HTR-8/SVneo (cell line): ENCODE results near the gene HCRTR1.

Experiments used
- DNase-seq: peaks from one replicate; pipeline ENCODE4 v3.0.0; 2011; ENCODE audit warnings: low spot score, mixed read lengths; ENCODE audit not compliant: insufficient read length
- FAIRE-seq: peaks from 2 replicates; lab custom pipeline; 2011; peaks lifted over from hg19 to GRCh38; lab: Jason Lieb, UNC

The HCRTR1 gene

DNA sequence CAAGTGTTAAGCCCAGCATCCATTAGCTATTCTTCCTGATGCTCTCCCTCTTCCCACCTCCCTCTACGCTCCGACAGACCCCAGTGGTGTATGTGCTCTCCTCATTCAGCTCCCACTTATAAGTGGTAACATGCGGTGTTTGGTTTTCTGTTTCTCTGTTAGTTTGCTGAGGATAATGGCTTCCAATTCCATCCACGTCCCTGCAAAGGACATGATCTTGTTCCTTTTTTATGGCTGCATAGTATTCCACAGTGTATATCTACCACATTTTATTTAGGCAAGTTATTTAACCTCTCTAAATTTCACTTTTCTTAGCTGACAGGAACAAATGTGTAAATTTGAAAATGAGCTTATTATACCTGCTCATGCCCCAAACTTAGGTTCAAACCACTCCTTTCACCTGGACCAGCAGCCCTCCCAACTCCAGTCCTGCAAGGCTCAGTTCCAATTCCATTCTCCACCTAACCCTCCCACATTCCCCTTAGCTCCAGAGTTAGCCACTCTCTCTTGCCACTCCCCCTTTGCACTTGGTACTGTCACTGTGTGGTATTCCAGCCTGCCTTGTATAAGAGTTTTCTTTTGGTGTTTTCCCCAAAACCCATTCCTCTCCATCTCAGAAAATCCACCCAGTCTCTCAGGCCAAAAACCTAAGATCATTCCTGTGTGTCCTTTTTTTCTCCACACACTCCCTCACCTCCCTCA lies 28.9 kb downstream of the HCRTR1 start:
- FAIRE-seq = no peak
- no peak for DNase-seq

GRCh38 chr1:31647106-31647505 lies 29.6 kb downstream of the HCRTR1 start:
- FAIRE-seq = no peak
- no peak for DNase-seq

- no peak for FAIRE-seq
- no peak for DNase-seq
Measured at GRCh38 chr1:31648190-31648589, 30.7 kb downstream of the HCRTR1 start.

DNA sequence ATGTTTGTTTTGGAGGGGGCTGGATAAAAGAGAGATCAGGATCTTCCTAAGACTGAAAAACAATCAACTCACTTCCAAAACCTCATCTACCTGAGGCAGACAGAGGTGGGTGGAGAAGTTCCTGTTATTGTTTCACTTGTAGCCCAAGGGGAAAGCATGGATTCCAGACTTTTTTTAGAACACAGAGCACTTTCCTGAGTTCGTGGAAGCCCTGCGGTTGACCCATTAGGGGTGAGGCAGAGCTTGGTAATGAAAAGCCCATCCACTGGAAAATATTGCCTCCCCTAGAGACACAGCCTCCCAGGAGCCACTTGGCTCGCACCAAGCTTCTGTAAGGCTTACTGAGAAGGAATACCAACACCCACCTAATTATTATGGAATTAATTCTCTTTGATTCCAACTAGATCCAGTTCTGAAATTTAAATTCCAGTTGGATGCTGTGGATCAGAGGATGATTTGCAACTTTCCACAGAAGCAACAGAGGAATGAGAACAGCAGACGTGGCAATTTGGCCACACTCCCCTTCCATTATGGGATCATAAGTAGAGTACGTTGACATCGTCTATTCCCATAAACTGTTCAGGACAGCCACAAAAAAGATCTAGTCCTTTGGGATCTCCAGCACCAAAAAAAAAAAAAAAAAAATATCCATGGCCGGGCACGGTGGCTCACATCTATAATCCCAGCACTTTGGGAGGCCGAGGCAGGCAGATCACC lies 31.3 kb downstream of the HCRTR1 start:
- DNase-seq (no peak), FAIRE-seq (no peak)

DNA sequence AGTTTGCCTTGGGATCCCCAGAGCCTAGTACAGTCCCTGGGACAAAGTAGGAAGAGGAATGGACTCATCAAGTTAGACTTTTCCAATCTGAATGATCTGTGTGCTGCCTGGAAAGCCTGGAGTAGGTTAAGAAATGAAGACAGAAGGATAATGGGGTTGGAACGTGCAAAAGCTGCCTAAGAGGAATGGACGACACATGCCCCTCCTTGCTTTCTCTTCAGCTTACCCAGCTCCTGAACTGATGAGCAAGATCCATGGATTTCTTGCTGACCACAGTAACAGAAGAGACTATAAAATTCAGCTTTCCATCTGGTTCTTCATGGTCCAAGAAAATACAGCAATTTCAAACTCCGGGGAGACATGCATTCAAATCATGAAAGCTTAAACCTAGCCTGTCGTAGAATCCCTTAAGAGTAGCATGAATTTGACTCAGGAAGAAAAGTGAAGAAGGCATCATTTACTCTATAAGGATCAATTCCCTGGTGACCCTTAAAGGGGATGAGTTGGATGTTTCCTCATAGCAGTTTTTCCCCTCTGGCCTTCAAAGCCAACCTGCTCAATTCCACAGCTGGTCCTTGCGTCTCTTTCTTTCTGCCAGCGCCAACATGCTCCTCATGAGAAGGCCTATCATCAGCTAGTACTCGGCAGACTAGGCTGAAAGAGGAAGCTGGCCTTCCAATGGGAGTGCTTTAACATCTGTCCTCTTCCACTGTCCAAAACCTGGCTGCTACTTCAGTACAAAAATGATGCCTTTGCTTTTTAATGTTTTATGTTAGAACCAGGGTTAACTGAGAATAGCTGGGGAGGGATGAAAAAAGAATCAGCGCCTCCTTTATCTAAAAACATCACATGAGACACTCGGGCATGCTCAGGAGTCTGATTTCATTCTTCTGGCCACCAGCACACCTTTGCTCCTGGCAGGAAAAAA lies 32.9 kb downstream of the HCRTR1 start:
- DNase-seq (no peak), FAIRE-seq (no peak)

- FAIRE-seq (no peak), DNase-seq (no peak)
Measured at GRCh38 chr1:31651089-31651420, 33.6 kb downstream of the HCRTR1 start.

GRCh38 chr1:31651766-31652165 lies 34.3 kb downstream of the HCRTR1 start:
- DNase-seq (no peak), FAIRE-seq (no peak)

- no peak for FAIRE-seq
- DNase-seq = no peak
Measured at GRCh38 chr1:31652891-31653499, 35.5 kb downstream of the HCRTR1 start.

- FAIRE-seq = no peak
Measured at GRCh38 chr1:31653717-31654473, 36.4 kb downstream of the HCRTR1 start.

DNA sequence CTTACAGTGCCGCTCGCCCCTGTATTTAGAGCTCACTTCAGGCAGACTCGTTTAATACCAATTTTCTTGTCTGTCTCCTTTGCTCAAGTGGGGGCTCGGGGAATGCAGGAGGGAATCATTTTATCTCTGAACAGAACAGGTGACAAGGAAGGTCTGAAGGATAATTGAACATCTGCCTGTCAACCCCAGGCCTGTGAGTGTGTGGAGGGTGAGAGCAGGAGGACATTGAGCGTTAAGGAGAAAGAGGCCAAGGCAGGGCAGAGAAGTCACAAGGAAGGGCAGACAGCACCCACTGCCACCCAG lies 36.9 kb downstream of the HCRTR1 start:
- DNase-seq (no peak), FAIRE-seq (no peak)

More at GRCh38 chr1:31653717-31654473, 36.4 kb downstream of the HCRTR1 start:
- no peak for DNase-seq

GRCh38 chr1:31655104-31655503 lies 37.6 kb downstream of the HCRTR1 start:
- no peak for DNase-seq
- no peak for FAIRE-seq

DNA sequence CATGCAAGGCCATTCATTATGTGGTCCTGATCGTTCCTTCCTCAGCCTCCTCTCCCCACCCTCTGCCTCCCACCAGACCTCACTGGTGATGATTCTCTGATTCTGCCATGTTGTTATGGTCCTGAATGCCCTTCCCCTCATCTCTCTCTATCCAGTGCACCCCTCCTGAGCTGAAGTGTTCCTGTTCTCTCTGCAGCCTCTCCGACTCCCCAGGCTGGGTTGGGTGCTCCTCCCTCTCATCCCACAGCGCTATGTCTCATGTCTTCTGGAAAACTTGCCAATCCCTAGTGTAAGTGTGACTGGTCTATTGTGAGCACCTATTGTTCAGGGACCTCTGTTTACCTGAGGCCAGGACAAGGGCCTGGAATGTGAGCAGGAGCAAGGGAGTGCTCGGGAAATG lies 38.3 kb downstream of the HCRTR1 start:
- FAIRE-seq = no peak
- DNase-seq = no peak

- no peak for FAIRE-seq
- no peak for DNase-seq
Measured at GRCh38 chr1:31657020-31657804, 39.7 kb downstream of the HCRTR1 start.

DNA sequence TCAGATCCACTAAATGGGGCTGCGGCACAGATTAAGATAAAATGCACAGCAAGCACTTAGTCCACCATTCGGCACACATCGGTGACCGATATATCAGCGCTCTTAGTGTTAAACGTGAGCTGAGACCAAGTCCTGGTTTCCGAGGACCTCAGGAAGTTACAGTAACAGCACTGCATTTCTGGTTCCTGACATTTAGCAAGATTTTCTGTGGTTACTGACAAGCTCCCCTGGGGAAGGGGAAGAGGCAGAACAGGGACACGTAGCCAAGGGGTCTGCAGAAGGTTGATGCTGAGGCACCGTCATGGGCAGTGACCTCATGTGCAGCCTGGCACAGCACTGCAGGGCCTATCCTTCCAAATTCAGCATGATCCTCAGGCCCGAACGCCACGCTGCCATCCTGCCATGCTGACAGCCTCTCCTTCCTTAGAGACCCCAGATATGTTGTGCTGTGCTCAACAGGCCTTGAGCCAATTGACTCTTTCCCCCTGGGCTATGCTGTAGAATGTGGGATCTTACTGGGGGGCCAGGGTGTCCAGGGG lies 40.6 kb downstream of the HCRTR1 start:
- FAIRE-seq = no peak

GRCh38 chr1:31658721-31659120 lies 41.2 kb downstream of the HCRTR1 start:
- DNase-seq (no peak), FAIRE-seq (no peak)

More for the DNA sequence above, 40.6 kb downstream of the HCRTR1 start:
- no peak for DNase-seq

- FAIRE-seq (no peak), DNase-seq (no peak)
Measured at GRCh38 chr1:31659889-31660288, 42.4 kb downstream of the HCRTR1 start.

DNA sequence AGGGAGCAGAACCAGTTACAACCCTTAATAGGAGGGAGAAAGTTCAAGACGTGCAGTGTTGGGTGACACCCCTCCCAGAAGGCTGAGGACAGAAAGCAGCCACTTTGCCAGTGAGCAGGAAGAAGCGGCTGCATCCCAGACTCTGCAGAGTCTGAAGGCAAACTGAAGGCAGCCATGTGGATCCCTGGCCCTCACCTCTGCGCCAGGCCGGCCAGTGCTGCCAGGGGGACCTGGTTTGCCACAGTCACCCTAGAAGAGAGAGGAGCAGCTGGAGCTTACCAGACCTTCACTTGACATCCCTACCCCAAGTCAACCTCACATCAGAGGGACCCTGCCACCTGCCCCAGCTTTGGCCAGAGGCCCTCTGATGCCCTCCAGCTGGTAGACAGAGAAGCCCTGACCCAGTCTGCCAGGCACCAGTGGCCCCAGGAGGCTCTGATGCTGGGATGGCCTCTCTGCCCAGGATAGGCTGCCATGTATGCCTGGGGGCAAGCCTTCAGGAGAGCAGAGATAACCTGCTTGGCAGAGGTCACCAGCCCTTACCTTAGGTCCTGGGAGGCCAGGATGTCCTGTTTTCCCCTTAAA lies 43.5 kb downstream of the HCRTR1 start:
- FAIRE-seq (no peak), DNase-seq (no peak)

GRCh38 chr1:31661856-31662255 lies 44.4 kb downstream of the HCRTR1 start:
- no peak for FAIRE-seq
- no peak for DNase-seq

DNA sequence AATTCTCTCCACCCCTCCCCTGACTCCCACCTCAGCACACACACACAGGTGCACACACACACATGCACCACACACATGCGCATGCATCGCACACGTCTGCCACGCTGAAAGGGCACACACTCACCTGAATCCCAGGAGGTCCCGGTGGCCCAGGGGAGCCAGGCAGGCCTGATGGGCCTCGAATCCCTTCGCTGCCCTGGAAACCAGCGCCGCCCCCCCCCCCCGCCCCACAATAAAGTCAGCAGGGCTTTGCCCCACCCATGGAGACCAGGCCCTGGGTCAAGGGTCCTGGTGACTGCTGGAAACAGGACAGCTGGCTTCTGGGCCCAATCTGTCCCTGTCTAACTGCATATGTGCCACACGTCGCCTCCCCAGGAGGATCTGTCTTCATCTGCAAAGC lies 45.0 kb downstream of the HCRTR1 start:
- DNase-seq (no peak), FAIRE-seq (no peak)
